Activated naive CD8-positive, alpha-beta T cell treated with anti-CD3 and anti-CD28 coated beads for 36 hours (primary cell): ENCODE results near the gene DCHS1. TPM values are rescaled to one million over a fixed set of nuclear protein-coding genes. Genes with fewer than 3 reads are reported as not detected.

Experiments used
- DNase-seq: peaks from one replicate; pipeline ENCODE4 v3.0.0; 2021
- H3K27ac Mint-ChIP-seq: one replicate; pipeline ENCODE4 v1.8.0; 2022; ENCODE audit warnings: mild to moderate bottlenecking, moderate library complexity, mixed read lengths
- H3K27me3 Mint-ChIP-seq: one replicate; pipeline ENCODE4 v1.8.0; 2022; ENCODE audit warnings: mild to moderate bottlenecking, mixed read lengths
- H3K36me3 Mint-ChIP-seq: one replicate; pipeline ENCODE4 v1.8.0; 2021; ENCODE audit warnings: mild to moderate bottlenecking, mixed read lengths
- H3K4me1 Mint-ChIP-seq: one replicate; pipeline ENCODE4 v1.8.0; 2021; ENCODE audit warnings: mixed read lengths
- H3K4me3 Mint-ChIP-seq: one replicate; pipeline ENCODE4 v1.8.0; 2022; ENCODE audit warnings: mild to moderate bottlenecking, moderate library complexity, mixed read lengths
- H3K9me3 Mint-ChIP-seq: one replicate; pipeline ENCODE4 v1.8.0; 2022; ENCODE audit warnings: mixed read lengths
- total RNA-seq, 2 experiments: library from RNA; stranded (reverse); gene quantifications; one replicate each; pipeline ENCODE4 v1.2.3, GENCODE V29; 2021

The DCHS1 gene
- total RNA-seq, 2 experiments from 2014 or later, result 1.3 to 1.4 TPM

- no peaks in the 10 kb centered on the region for H3K27me3 Mint-ChIP-seq
- no peaks in the 10 kb centered on the region for H3K9me3 Mint-ChIP-seq
- H3K36me3 Mint-ChIP-seq, result no peaks in the 10 kb centered on the region
- no peaks in the 10 kb centered on the region for H3K4me1 Mint-ChIP-seq
- H3K4me3 Mint-ChIP-seq, result no peak overlapping the region
- no peak for DNase-seq
- H3K27ac Mint-ChIP-seq, result no peak overlapping the region
Observed at GRCh38 chr11:6646071-6646470, 9.5 kb downstream of the DCHS1 start.

- Mint-ChIP-seq H3K4me3 (no peak overlapping the region), H3K9me3 (no peaks in the 10 kb centered on the region), H3K36me3 (no peaks in the 10 kb centered on the region), H3K27me3 (no peaks in the 10 kb centered on the region), H3K4me1 (no peaks in the 10 kb centered on the region), H3K27ac (no peak overlapping the region)
- no peak for DNase-seq
Observed at GRCh38 chr11:6642957-6643356, 12.7 kb downstream of the DCHS1 start.

- Mint-ChIP-seq H3K9me3 (no peaks in the 10 kb centered on the region), H3K4me1 (no peaks in the 10 kb centered on the region), H3K36me3 (no peaks in the 10 kb centered on the region), H3K27me3 (no peaks in the 10 kb centered on the region), H3K27ac (no peak overlapping the region), H3K4me3 (no peak overlapping the region)
- no peak for DNase-seq
Observed at GRCh38 chr11:6640985-6641701, 14.5 kb downstream of the DCHS1 start.

GRCh38 chr11:6640036-6640984 lies 15.3 kb downstream of the DCHS1 start:
- no peaks in the 10 kb centered on the region for H3K27me3 Mint-ChIP-seq
- H3K27ac Mint-ChIP-seq, result no peak overlapping the region
- H3K9me3 Mint-ChIP-seq, result no peaks in the 10 kb centered on the region
- H3K4me3 Mint-ChIP-seq, result no peak overlapping the region
- H3K4me1 Mint-ChIP-seq, result no peaks in the 10 kb centered on the region
- DNase-seq, result no peak
- H3K36me3 Mint-ChIP-seq, result no peaks in the 10 kb centered on the region

GRCh38 chr11:6638429-6638828 lies 17.2 kb downstream of the DCHS1 start:
- Mint-ChIP-seq H3K4me1 (no peaks in the 10 kb centered on the region), H3K27ac (no peak overlapping the region), H3K4me3 (no peak overlapping the region), H3K9me3 (no peaks in the 10 kb centered on the region), H3K27me3 (no peaks in the 10 kb centered on the region), H3K36me3 (no peaks in the 10 kb centered on the region)
- no peak for DNase-seq

GRCh38 chr11:6637871-6638270 lies 17.7 kb downstream of the DCHS1 start:
- H3K27ac Mint-ChIP-seq, result no peak overlapping the region
- no peak overlapping the region for H3K4me3 Mint-ChIP-seq
- no peaks in the 10 kb centered on the region for H3K27me3 Mint-ChIP-seq
- DNase-seq, result no peak
- no peaks in the 10 kb centered on the region for H3K9me3 Mint-ChIP-seq
- H3K36me3 Mint-ChIP-seq, result no peaks in the 10 kb centered on the region
- peaks cover under 1% of the 10 kb centered on the region for H3K4me1 Mint-ChIP-seq

GRCh38 chr11:6636480-6636879 lies 19.1 kb downstream of the DCHS1 start:
- H3K27me3 Mint-ChIP-seq, result no peaks in the 10 kb centered on the region
- H3K27ac Mint-ChIP-seq, result no peak overlapping the region
- H3K36me3 Mint-ChIP-seq, result no peaks in the 10 kb centered on the region
- no peak for DNase-seq
- no peak overlapping the region for H3K4me3 Mint-ChIP-seq
- H3K9me3 Mint-ChIP-seq, result no peaks in the 10 kb centered on the region
- peaks cover 8% of the 10 kb centered on the region for H3K4me1 Mint-ChIP-seq

- H3K9me3 Mint-ChIP-seq, result no peaks in the 10 kb centered on the region
Observed at GRCh38 chr11:6635082-6635932, 20.3 kb downstream of the DCHS1 start.

GRCh38 chr11:6634534-6634933 lies 21.1 kb downstream of the DCHS1 start:
- Mint-ChIP-seq H3K36me3 (no peaks in the 10 kb centered on the region), H3K4me3 (no peak overlapping the region), H3K27me3 (no peaks in the 10 kb centered on the region)

More at GRCh38 chr11:6635082-6635932, 20.3 kb downstream of the DCHS1 start:
- no peak for DNase-seq
- H3K4me3 Mint-ChIP-seq, result no peak overlapping the region
- H3K4me1 Mint-ChIP-seq, result peaks cover 8% of the 10 kb centered on the region
- H3K27me3 Mint-ChIP-seq, result no peaks in the 10 kb centered on the region
- no peaks in the 10 kb centered on the region for H3K36me3 Mint-ChIP-seq
- no peak overlapping the region for H3K27ac Mint-ChIP-seq

GRCh38 chr11:6633422-6634408 lies 21.9 kb downstream of the DCHS1 start:
- Mint-ChIP-seq H3K9me3 (no peaks in the 10 kb centered on the region), H3K27me3 (no peaks in the 10 kb centered on the region), H3K4me3 (no peak overlapping the region), H3K36me3 (no peaks in the 10 kb centered on the region), H3K27ac (no peak overlapping the region), H3K4me1 (peaks cover 8% of the 10 kb centered on the region)
- DNase-seq, result no peak

More at GRCh38 chr11:6634534-6634933, 21.1 kb downstream of the DCHS1 start:
- peaks cover 8% of the 10 kb centered on the region for H3K4me1 Mint-ChIP-seq
- no peaks in the 10 kb centered on the region for H3K9me3 Mint-ChIP-seq
- no peak overlapping the region for H3K27ac Mint-ChIP-seq
- no peak for DNase-seq

- Mint-ChIP-seq H3K27ac (no peak overlapping the region), H3K4me1 (peaks cover 17% of the 10 kb centered on the region), H3K36me3 (no peaks in the 10 kb centered on the region), H3K27me3 (no peaks in the 10 kb centered on the region), H3K4me3 (no peak overlapping the region), H3K9me3 (no peaks in the 10 kb centered on the region)
- DNase-seq, result peak; percentile 29
Observed at GRCh38 chr11:6632116-6633073, 23.2 kb downstream of the DCHS1 start.

- Mint-ChIP-seq H3K9me3 (no peaks in the 10 kb centered on the region), H3K36me3 (no peaks in the 10 kb centered on the region), H3K27ac (no peak overlapping the region), H3K4me3 (no peak overlapping the region), H3K4me1 (peaks cover 22% of the 10 kb centered on the region), H3K27me3 (no peaks in the 10 kb centered on the region)
- no peak for DNase-seq
Observed at GRCh38 chr11:6631361-6631890, 24.2 kb downstream of the DCHS1 start.
